Parathyroid adenoma (tissue), 2 donors: ENCODE data around the gene DYNC1I2.

ENCODE experiments used
- H2AFZ ChIP-seq: fragments of 300-600 bp; sonication (generic); one replicate; pipeline ENCODE4 v1.7.0; 2017; ENCODE audit warnings: antibody characterized with exemption, mild to moderate bottlenecking
- H3K27ac ChIP-seq: fragments of 300-600 bp; sonication (generic); one replicate; pipeline ENCODE4 v1.7.0; 2017
- H3K27me3 ChIP-seq: fragments of 300-600 bp; sonication (generic); one replicate; pipeline ENCODE4 v1.7.0; 2017; ENCODE audit warnings: low read length; ENCODE audit not compliant: control insufficient read depth, insufficient read depth
- H3K36me3 ChIP-seq: fragments of 300-600 bp; sonication (generic); one replicate; pipeline ENCODE4 v1.7.0; 2017; ENCODE audit warnings: low read length; ENCODE audit not compliant: control insufficient read depth, insufficient read depth
- H3K4me1 ChIP-seq: fragments of 300-600 bp; sonication (generic); one replicate; pipeline ENCODE4 v1.7.0; 2017; ENCODE audit warnings: control low read depth
- H3K4me2 ChIP-seq: fragments of 300-600 bp; sonication (generic); one replicate; pipeline ENCODE4 v1.7.0; 2017; ENCODE audit warnings: low read length
- H3K4me3 ChIP-seq: fragments of 300-600 bp; sonication (generic); one replicate; pipeline ENCODE4 v1.7.0; 2017; ENCODE audit warnings: low read depth, low read length
- H3K79me2 ChIP-seq: fragments of 300-600 bp; sonication (generic); one replicate; pipeline ENCODE4 v1.7.0; 2017; ENCODE audit warnings: control low read depth
- H3K9ac ChIP-seq: fragments of 300-600 bp; sonication (generic); one replicate; pipeline ENCODE4 v1.7.0; 2017; ENCODE audit warnings: mild to moderate bottlenecking
- H3K9me3 ChIP-seq: fragments of 300-600 bp; sonication (generic); one replicate; pipeline ENCODE4 v1.7.0; 2017; ENCODE audit warnings: low read length; ENCODE audit not compliant: control insufficient read depth
- CTCF ChIP-seq: fragments of 300-600 bp; sonication (generic); IDR thresholded peaks from one replicate; pipeline ENCODE4 v1.7.0; 2017; ENCODE audit warnings: antibody characterized with exemption, mild to moderate bottlenecking
- donor health status: primary hyperparathyroidism.

DYNC1I2 gene

GRCh38 chr2:171794918-171795317 is 107.6 kb downstream of the DYNC1I2 start:
- no peaks in the 10 kb centered on the region for H3K27me3 ChIP-seq
- no peak for TF ChIP-seq CTCF
- H3K4me2 ChIP-seq, result no peak overlapping the region
- no peak overlapping the region for H3K4me3 ChIP-seq
- H3K4me1 ChIP-seq, result no peaks in the 10 kb centered on the region
- H3K9me3 ChIP-seq, result no peaks in the 10 kb centered on the region
- no peak overlapping the region for H3K9ac ChIP-seq
- H3K79me2 ChIP-seq, result no peaks in the 10 kb centered on the region
- H3K27ac ChIP-seq, result no peak overlapping the region
- H3K36me3 ChIP-seq, result no peaks in the 10 kb centered on the region
- no peak overlapping the region for H2AFZ ChIP-seq
